ENCODE results near the gene RBFOX2.

The RBFOX2 gene

GRCh38 chr22:36003972-36004674 is 24.5 kb downstream of the RBFOX2 start:
- H3K4me3 ChIP-seq (replicated peaks; ENCODE audit: low read depth, low read length): no peak overlapping the region
- no peak for DNase-seq (ENCODE audit: extremely low read depth, insufficient read length)
- no peaks in the 10 kb centered on the region for H3K27me3 ChIP-seq (replicated peaks; ENCODE audit: control insufficient read depth, insufficient read depth, low read length)
- no peaks in the 10 kb centered on the region for H3K36me3 ChIP-seq (ENCODE audit: control insufficient read depth, insufficient read depth, low read length)
- no peak for TF ChIP-seq CTCF (IDR thresholded peaks at IDR 0.05; ENCODE audit: insufficient read depth, low read length, poor library complexity, severe bottlenecking)

GRCh38 chr22:36002718-36003260 is 25.8 kb downstream of the RBFOX2 start:
- no peak for TF ChIP-seq CTCF (IDR thresholded peaks at IDR 0.05; ENCODE audit: insufficient read depth, low read length, poor library complexity, severe bottlenecking)
- DNase-seq (ENCODE audit: extremely low read depth, insufficient read length): no peak
- Histone ChIP-seq H3K27me3 (replicated peaks; ENCODE audit: control insufficient read depth, insufficient read depth, low read length) (no peaks in the 10 kb centered on the region), H3K36me3 (ENCODE audit: control insufficient read depth, insufficient read depth, low read length) (no peaks in the 10 kb centered on the region), H3K4me3 (replicated peaks; ENCODE audit: low read depth, low read length) (no peak overlapping the region)

DNA sequence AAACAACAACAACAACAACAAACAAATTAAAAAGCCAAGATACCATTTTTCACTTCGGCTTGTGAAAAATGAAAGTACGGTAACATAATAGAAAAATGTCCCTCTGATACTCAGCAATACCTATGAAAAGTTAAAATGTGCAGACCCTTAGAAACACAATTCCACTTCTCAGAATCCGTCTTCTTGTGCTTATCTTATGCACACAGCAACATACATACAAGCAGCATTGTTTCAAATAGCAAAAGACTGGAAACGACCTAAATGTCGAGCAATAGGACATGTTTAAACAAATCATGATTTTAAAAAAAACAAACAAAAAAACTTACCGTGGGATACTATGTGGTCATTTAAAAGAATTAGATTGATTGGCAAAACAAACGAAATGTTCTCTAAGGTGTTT is 26.5 kb downstream of the RBFOX2 start:
- no peak for DNase-seq (ENCODE audit: extremely low read depth, insufficient read length)
- no peak overlapping the region for H3K4me3 ChIP-seq (replicated peaks; ENCODE audit: low read depth, low read length)
- H3K36me3 ChIP-seq (ENCODE audit: control insufficient read depth, insufficient read depth, low read length): no peaks in the 10 kb centered on the region
- no peak for TF ChIP-seq CTCF (IDR thresholded peaks at IDR 0.05; ENCODE audit: insufficient read depth, low read length, poor library complexity, severe bottlenecking)
- H3K27me3 ChIP-seq (replicated peaks; ENCODE audit: control insufficient read depth, insufficient read depth, low read length): no peaks in the 10 kb centered on the region; the same call in 1 of the 2 replicates

- H3K4me3 ChIP-seq (replicated peaks; ENCODE audit: low read depth, low read length): no peak overlapping the region
- no peaks in the 10 kb centered on the region for H3K36me3 ChIP-seq (ENCODE audit: control insufficient read depth, insufficient read depth, low read length)
- no peaks in the 10 kb centered on the region; the same call in none of the 2 replicates for H3K27me3 ChIP-seq (replicated peaks; ENCODE audit: control insufficient read depth, insufficient read depth, low read length)
- DNase-seq (ENCODE audit: extremely low read depth, insufficient read length): no peak
- no peak for TF ChIP-seq CTCF (IDR thresholded peaks at IDR 0.05; ENCODE audit: insufficient read depth, low read length, poor library complexity, severe bottlenecking)
Observed at GRCh38 chr22:35998748-35999147, 29.9 kb downstream of the RBFOX2 start.

DNA sequence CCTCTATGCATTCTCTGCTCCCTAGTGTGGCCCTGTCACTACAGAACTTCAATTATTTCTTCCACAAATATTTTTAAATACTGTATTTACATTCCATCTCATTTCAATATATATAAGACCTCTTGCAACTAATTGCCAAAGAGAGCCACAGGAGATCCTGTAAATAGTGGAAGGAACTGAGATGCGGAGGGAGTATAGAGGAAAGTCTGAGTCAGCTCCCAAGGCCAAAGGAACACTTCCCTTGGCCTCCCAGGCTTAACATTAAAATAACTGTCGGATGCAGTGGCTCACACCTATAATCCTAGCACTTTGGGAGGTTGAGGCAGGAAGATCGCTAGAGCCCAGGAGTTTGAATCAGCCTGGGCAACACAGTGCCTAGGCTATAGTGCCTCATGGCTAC is 31.2 kb downstream of the RBFOX2 start:
- Histone ChIP-seq H3K27me3 (replicated peaks; ENCODE audit: control insufficient read depth, insufficient read depth, low read length) (no peaks in the 10 kb centered on the region; the same call in none of the 2 replicates), H3K36me3 (ENCODE audit: control insufficient read depth, insufficient read depth, low read length) (no peaks in the 10 kb centered on the region), H3K4me3 (replicated peaks; ENCODE audit: low read depth, low read length) (no peak overlapping the region)
- TF ChIP-seq CTCF (IDR thresholded peaks at IDR 0.05; ENCODE audit: insufficient read depth, low read length, poor library complexity, severe bottlenecking): no peak
- no peak for DNase-seq (ENCODE audit: extremely low read depth, insufficient read length)
